Activated T-cell treated with anti-CD3 and anti-CD28 coated beads for 4 hours (primary cell): ENCODE measurements around the gene SPOCD1.
"Not testable (repeated sequence)": the region's sequence is repeated elsewhere in the genome, so short reads cannot be mapped to it uniquely, and the experiment has no call there.

Experiments
- DNase-seq: peaks from one replicate; pipeline ENCODE4 v3.0.0-alpha.2; 2020

The SPOCD1 gene

DNA sequence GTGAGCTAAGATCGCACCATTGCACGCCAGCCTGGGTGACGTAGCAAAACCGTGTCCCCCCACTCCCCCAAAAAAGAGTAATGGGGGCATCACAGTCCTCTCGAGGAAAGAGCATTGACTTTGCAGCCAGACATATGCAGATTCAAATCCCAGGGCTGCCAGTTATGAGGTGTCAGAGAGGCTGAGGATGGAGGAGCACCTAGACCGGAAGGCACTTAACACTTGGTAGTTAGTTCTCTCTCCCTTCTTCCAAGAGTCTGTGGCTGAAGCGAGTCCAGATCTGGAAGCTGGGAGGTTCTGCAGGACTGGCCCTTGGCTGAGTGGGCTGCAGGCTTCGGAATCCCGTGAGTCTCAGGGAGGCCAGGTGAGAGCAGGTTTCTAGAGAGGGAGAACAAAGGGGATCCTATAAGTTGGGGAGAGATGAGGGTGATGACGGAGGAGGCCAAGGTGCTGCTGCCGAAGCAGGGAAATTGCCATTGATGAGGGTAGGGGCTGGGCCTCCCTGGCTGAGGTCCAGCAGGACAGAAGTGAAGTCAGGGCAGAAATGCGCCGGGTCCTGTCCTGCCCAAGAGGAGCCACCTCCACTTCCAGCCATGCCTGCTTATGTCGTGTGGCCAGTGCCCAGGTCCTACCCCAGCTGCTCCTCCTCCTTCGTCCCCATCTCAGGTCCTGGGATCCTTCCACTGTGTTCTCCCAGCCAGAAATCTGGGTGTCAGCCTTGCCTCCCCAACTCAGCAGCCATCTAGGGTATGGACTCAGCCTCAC lies 13.3 kb upstream of the SPOCD1 start:
- no peak for DNase-seq

DNA sequence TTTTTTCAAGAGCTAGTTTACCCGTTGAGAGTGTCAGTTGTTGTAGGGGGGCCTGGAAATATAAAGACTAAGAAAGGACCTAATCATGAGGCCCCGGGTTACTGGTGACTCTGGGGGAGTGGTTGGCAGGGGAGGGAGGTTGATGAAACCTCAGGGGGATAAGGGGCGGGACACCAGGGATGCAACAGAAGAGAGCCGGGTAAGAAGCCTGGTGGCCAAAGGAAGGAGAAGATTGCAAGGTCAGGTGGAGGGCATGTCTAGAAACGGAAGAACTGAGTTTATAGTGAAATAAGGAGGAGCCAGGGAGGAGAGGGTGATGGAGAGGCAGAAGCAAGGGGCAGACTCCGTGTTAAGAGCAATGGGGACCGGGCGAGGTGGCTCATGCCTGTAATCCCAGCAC lies 12.5 kb upstream of the SPOCD1 start:
- no peak for DNase-seq

DNA sequence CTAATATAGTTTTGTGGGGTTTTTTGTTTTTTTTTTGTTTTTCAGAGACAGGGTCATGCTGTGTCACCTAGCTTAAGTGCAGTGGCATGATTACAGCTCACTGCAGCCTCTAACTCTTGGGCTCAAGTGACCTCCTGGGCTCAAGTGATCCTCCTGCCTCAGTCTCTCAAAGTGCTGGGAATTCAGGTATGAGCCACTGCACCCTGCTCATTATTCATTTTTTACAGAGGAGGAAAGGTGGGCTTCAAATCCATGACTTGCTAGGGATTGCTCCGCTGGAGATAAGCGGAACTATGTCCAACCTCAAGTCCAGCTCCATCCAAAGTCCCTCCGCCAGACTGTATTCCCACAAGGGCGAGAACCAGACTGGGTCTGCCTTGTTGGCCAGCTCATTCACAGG lies 8.0 kb upstream of the SPOCD1 start:
- no peak for DNase-seq

DNA sequence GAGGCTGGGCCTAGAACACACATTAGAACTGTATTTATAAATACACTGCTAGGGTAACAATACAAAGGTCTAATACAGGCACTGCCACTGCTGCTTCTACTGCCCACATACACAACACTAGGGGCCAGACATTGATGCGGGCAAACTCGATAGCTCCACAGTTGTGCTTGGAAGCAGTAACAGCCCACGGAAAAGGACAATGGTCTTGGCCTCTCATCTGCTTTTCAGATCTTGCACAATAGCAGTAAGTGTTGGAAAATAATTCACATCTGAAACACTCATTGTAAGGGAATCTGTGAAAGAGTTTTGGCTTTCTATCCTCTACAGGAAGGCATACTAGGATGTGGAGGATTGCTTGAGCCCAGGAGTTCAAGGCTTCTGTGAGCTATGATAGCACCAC lies 6.9 kb upstream of the SPOCD1 start:
- no peak for DNase-seq

DNA sequence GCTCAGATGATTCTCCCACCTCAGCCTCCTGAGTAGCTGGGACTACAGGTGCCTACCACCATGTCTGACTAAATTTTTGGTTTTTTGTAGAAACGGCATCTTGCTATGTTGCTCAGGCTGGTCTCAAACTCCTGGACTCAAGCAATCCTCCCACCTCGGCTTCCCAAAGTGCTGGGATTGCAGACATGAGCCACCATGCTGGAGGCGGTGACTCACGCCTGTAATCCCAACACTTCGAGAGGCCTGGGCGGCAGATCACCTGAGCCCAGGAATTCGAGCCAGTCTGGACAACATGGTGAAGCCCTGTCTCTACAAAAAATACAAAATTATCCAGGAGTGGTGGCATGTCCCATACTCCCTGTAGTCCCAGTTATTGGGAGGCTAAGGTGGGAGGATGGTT lies 4.4 kb upstream of the SPOCD1 start:
- not testable (repeated sequence) for DNase-seq

DNA sequence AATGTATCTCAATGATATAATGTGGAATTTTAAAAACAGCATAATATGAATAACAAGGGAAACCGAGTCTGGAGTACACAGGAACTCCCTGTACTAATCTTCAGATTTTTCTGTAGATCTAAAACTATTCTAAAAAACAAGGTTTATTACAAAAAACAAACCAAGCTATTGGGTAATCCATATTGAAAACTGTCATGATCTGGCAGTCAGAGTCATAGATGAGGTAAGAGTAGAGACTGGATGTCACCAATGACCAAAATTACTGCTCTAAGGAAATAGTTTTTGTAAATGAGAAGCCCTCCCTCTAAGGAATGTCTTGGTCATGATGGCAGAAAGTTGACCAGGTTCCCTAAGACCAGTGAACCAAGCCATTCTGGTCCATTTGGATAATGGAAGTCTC lies 2.4 kb upstream of the SPOCD1 start:
- no peak for DNase-seq

DNA sequence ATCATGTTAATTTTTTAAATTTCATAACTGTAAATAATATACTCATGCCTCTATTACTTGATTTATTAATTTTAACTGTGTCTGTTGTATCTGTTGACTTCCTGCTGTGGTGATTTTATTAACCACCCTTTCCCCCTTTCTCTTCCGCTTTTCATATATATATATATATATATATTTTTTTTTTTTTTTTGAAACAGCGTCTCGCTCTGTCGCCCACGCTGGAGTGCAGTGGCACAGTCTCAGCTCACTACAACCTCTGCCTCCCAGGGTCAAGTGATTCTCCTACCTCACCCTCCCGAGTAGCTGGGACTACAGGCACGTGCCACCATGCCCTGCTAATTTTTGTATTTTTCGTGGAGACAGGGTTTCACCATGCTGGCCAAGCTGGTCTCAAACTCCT lies 1.1 kb upstream of the SPOCD1 start:
- not testable (repeated sequence) for DNase-seq

DNA sequence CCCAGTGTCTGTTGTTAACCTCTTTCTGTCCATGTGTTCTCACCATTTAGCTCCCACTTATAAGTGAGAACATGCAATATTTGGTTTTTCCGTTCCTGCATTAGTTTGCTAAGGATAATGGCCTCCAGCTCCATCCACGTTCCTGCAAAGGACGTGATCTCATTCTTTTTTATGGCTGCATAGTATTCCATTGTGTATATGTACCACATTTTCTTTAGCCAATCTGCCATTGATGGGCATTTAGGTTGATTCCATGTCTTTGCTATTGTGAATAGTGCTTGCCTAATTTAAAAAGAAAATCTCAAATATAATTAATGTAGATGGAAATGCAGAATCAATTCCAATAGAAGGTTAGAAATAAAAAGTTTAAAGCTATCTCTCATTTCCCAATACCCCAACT lies 679 bp upstream of the SPOCD1 start:
- DNase-seq = not testable (repeated sequence)

DNA sequence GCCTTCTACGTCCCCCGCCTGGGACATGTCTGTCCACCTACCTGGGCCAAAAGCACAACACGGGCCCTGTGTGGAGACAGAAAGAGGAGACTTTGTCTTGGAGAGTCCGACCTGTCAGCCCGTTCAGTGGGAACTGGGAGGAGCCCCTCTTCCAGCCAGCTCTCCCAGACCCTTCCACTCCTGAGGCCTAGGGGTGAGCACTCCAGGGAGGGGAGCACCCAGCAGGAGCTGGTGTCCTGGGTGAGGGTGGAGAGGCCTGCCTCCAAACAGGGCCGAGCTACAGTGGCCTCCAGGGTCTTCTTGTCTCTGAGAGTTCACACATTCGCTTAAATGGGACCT lies 546 bp downstream of the SPOCD1 start:
- no peak for DNase-seq

DNA sequence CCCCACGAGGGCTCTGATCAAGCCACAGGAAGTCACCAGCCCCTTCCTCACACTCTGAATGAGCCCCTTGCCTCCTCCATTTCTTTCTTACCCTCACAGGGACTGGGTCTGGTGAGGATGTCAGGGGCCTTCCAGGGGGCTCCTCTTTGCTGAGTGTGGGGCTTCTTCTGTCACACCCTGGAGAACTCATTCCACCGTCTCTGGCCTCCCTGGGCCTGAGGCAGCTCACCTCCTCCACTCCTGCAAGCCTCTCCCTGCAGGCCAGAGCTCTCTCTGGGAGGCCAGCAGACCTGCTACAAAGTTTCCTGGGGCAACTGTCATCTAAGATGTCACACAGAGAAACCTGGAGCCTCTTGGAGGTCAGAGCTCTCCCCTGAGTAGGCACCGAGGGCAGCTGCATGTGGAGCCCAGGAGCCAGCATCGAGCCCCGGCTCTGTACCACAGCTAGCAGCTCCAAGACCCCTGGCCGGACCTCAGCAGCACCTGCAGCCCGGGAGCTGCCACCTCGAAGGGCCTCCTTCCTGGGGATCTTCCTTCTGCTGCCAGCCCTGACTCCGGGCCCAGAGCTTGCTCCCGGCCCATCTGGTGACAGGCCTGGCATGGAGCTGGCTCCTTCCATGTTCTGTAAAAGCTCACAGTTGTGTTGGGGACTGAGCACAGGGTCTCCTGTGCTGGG lies 1.1 kb downstream of the SPOCD1 start:
- DNase-seq = no peak

DNA sequence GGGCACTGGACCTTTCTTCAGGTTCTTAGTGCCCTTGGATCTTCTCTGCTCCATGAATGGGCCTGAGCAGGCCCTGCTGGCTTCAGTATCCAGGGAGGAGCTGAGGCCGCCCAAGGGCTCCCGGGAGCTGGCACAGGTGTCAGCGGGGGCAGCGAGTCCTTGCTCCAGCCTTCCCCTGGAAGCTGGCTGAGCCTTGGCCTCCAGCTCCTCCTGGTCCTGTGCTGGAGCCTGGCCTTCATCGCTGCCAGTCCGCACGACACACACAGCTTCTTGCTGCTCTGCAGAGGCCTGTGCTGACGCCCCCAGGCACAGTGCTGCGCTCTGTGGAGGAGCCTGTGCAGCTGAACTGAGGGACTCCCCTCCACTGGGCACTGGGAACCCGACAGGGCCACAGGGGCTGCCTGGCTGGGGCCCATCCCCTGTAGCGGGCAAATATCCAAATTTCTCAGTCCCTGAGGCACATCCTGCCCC lies 1.7 kb downstream of the SPOCD1 start:
- no peak for DNase-seq

DNA sequence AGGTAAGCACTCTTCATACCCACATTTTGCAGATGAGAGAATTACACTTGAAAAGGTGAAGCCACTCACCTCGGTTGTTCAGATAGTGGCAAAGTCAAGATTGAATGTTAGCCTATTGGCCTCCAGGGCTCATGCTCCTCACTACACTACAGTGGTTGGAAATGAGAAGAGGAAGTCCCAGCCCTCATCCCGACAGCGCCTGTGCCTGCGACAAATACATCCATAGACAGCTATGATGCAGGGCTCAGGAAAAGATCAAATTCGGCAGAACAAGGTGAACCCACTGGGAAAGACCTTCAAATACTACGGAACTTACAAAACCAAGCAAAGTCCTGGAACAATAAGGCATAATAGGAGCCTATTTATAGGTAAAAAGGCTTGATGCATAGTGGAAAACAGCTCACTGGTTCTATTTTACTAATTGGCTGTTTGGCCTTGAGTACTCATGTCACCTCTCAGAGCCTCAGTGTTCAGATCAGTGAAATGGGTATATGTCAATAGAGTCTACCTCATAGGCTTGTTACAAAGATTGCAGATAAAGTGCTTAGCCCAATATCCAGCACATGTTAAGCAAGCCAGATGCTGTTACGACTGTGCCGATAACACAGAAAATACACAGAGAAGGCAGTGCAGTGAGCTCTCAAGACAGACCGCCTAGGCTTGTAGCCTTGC lies 3.5 kb downstream of the SPOCD1 start:
- no peak for DNase-seq

DNA sequence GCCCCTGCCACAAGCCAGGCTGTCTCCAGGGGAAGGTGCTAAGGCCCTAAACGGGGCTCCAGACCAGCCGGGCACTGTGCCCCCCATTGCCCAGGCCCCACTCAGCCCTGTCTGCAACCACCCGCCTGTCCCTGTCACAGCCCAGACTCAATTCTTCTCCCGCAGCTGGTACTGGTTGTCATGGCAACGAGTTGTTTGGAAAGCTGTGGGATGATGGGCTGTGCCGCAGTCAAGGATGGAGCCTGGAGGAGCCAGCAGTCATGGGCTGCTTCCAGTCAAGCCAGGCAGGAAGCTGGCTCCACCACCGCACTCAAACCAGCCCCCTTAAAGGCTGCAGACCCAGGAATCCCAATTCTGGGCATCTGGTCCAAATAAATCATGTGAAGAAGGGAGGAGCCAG lies 4.2 kb downstream of the SPOCD1 start:
- DNase-seq = no peak

DNA sequence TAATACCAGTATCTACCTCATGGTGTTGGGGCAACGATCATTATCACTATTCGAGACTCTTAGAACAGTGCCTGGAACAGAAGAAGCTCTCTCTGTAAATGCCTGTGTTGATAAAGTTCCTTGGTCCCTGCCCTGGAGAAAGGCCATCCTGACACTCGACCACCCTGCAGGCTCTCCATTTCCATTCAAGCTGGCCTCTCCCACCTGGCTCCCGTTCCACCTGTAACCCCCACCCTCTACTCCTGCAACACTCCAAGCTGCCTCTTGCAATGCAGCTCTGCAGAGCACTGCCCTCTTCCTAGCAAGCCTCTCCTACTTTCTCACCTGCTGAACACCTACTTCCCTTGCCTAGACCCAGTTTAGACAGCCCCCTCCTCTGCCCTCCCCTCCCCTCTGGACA lies 6.1 kb downstream of the SPOCD1 start:
- DNase-seq = no peak

DNA sequence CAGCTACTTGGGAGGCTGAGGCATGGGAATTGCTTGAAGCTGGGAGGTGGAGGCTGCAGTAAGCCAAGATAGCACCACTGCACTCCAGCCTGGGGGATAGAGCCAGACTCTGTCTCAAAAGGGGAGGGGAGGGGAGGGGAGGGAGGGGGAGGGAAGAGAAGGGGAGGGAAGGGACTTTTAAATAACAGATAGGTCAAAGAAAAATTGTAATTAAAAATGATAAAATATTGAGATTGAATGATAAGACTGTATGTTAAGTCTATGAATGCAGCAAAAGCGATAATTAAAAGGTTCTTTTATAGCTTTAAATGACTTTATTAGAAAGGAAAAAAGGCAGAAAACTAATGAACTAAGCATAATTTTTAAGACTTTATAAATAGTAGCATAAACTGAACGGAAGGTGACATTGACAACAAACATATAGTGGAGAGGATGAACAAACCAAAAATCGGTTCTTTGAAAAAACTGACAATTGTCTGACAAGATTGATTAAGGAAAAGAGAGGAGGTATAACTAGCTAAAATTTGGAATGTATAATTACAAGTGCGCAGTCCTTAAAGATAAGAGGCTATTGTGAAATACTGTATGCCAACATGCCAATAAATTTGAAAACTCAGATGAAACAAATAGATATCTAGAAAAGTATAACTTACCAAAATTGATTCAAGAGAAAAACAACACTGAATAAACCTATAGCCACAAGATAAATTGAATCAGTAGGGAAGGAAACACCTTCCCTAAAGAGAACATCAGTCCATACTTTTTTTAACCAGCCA lies 8.4 kb downstream of the SPOCD1 start:
- no peak for DNase-seq

DNA sequence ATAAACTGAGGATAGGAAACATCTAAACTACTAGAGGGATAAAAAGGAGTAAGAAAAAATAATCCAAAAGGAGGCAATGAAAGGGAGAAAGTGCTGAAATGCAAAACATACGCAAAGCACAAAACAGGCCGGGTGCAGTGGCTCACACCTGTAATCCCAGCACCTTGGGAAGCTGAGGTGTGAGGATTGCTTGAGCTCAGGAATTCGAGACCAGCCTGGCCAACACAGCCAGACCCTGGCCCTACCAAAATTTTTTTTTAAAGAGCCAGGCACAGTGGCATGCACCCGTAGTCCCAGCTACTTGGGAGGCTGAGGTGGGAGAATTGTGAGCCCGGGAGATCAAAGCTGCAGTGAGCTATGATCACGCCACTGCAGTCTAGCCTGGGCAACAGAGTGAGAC lies 10.5 kb downstream of the SPOCD1 start:
- DNase-seq = no peak

DNA sequence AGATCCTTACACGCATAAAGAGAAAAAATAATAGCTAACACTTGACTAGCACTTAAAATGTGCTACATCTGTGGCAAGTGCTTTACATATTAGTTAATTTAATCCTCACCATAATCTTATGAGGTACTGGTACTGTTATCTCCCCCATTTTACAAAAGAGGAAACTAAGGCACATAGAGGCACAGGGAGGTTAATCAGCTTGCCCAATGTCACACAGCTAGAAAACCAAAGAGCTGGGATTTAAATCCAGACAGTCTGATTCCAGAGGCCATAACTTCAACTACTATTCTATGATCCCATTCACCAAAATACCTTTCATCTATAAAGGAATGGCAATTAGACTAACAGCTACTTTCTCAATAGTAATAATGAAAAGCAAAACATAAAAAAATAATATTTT lies 11.7 kb downstream of the SPOCD1 start:
- no peak for DNase-seq

DNA sequence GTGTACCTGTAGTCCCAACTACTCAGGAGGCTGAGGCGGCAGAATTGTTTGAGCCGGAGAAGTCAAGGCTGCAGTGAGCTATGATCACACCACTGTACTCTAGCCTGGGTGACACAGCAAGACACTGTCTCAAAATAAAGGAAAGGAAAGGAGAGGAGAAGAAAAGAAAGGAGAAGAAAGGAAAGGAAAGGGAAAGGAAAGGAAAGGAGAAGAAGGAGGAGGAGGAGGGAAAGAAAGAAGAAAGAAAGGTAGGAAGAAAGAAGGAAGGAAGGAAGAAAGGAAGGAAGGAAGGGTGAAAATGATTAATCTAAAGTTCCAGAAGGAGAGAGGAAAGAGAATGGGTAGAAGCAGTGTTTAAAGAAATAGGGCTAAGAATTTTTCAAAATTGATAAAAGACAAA lies 12.2 kb downstream of the SPOCD1 start:
- no peak for DNase-seq

DNA sequence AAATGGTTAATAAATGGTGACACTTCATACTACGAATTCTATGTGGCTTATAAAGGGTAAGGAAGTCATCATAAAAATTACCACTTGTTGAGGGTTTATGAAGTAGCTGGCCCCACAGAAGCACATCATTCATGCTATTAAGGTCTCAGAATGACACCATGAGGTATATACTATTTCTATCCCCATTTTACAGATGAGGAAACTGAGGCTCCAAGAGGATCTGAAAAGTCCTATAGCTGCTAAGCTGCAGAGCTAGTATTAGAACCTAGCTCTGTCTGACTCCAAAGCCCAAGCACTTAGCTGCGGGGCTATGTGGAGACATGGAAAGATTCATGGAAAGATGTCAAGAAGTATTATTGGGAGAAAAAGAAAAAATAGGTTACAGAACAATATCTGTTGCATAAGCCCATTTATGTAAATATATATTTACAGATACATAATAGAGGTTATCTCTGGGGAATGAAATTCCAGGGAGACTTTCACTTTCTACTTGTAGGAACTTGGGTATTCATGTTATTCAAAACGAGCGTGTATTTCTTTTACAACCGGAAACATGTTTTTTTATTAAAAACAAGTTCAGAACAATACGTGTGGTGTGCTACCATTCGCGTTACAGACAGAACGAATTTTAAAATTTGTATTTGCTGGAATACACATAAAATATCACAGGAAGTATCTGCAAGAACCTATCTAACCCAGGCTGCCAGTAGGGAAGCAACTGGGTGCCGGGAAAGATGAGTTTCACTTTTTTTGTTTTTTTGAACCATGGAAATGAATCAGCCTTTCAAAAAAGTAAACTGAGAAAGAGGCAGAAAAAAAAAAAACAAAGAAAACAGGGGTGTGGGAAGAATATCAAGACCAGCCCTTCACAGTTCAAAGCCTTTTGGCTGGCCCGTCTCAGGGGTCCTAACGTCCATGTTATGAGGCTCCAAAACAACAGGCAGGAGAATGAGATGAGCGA lies 13.4 kb downstream of the SPOCD1 start:
- no peak for DNase-seq

DNA sequence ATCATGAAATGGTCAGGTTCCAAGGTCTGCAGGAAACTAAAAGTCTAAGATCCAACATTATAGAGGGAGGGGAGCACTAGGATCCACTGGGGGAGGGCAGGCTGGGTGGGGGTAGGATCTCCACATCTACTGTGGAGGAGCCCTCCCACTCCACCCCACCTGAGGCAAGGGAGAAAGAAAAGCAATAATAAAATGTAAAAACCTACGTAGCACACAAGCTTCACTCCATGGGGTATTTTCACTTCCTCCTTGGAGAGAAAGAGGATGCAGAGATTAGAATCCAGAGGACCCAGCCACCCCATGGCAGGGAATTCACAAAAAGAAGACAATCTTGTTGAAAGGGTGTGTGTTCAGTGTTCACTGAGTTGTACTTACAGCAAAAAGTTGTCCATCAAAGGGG lies 14.4 kb downstream of the SPOCD1 start:
- no peak for DNase-seq

DNA sequence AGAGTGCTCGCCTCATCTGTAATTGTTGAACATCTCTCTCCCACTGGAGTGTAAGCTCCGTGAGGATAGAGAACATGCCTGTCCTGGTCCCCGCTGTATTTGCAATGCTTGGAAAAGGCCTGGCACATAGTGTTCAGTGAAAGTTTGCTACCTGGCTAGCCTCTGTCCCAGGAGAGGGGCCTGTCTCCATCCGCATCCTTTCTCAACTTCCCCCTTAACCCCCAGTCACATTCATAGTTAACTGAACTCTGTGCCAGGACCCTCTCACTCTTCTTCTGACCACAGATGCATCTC lies 15.2 kb downstream of the SPOCD1 start:
- no peak for DNase-seq

DNA sequence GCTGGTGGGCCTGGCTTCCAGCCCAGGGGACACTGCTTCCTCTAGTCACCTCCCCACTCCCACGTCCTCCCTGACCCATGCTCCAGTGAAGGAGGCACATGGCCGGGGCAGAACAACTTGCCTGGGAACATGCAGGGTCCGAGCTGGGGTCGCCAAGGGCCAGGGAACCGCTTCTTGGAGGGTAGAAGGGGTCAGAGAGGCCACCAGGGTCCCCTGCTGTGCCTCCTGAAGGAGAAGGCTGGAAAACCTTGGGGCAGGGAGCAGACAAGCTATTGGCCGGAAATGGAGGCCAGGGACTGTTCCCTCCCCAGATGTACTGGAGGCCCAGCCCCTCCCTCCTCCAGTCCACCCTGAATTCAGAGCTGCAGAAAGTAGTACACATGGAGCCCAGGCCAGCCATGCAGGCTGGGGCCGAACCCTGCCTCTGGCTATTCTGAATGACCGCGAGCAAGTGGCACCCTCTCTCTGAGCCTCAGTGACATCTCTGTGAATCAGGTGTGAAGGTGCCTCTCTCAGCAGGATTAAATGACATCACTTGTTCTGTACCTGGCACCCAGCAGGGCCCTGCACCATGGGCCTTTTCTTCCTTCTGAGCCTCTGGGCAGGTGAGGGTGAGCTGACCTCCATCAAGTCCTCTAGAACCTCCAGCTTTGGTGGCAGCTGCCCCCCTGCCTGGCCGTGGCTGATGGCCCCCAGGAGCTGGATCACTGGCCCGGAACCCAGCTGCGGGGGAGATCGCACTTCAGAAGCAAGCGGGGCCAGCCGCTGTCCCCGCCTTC lies 15.7 kb downstream of the SPOCD1 start:
- no peak for DNase-seq
